ENCODE data around the gene TNK1.

Gene TNK1

GRCh38 chr17:7407082-7407481, 26.2 kb downstream of the TNK1 start:
- Histone ChIP-seq H3K27ac (no peak overlapping the region), H3K4me3 (no peak overlapping the region), H3K9me3 (no peaks in the 10 kb centered on the region), H3K36me3 (peaks cover 10 to 30% (median 12%) of the 10 kb centered on the region in 3 donors), H3K27me3 (no peaks in the 10 kb centered on the region), H3K4me1 (peaks cover 0 to 27% (median 22%) of the 10 kb centered on the region in 4 donors)
- intact Hi-C loops (cut with DNase I; ENCODE audit: low total_unique reads) = no loop called here
- DNase-seq = peak in 1 of 2 donors; percentile 61
- TF ChIP-seq, protein P1, sequence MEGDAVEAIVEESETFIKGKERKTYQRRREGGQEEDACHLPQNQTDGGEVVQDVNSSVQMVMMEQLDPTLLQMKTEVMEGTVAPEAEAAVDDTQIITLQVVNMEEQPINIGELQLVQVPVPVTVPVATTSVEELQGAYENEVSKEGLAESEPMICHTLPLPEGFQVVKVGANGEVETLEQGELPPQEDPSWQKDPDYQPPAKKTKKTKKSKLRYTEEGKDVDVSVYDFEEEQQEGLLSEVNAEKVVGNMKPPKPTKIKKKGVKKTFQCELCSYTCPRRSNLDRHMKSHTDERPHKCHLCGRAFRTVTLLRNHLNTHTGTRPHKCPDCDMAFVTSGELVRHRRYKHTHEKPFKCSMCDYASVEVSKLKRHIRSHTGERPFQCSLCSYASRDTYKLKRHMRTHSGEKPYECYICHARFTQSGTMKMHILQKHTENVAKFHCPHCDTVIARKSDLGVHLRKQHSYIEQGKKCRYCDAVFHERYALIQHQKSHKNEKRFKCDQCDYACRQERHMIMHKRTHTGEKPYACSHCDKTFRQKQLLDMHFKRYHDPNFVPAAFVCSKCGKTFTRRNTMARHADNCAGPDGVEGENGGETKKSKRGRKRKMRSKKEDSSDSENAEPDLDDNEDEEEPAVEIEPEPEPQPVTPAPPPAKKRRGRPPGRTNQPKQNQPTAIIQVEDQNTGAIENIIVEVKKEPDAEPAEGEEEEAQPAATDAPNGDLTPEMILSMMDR (IDR thresholded peaks at IDR 0.05) = no peak

GRCh38 chr17:7407485-7408251, 26.8 kb downstream of the TNK1 start, which contains the start of gene NLGN2:
Gene NLGN2 (plus strand): TSS chr17:7407845. CDS start chr17:7408256, 411 bp downstream.
- no peak within 1 kb of the TSS for H3K27ac ChIP-seq
- DNase-seq = peak in 1 of 2 donors; percentile 62
- H3K9me3 ChIP-seq = no peaks in the 10 kb centered on the region
- H3K4me1 ChIP-seq = peaks cover 0 to 23% (median 17%) of the 10 kb centered on the region in 4 donors
- TF ChIP-seq, protein P1 (IDR thresholded peaks at IDR 0.05) = no peak
- H3K36me3 ChIP-seq = peaks cover 10 to 30% (median 12%) of the 10 kb centered on the region in 3 donors
- H3K4me3 ChIP-seq = no peak within 1 kb of the TSS
- intact Hi-C loops (cut with DNase I; ENCODE audit: low total_unique reads) = no loop called here
- H3K27me3 ChIP-seq = no peaks in the 10 kb centered on the region

GRCh38 chr17:7408252-7408727, 27.4 kb downstream of the TNK1 start:
- Histone ChIP-seq H3K4me1 (peaks cover 0 to 17% (median 10%) of the 10 kb centered on the region in 4 donors), H3K36me3 (peaks cover 10 to 30% (median 12%) of the 10 kb centered on the region in 3 donors), H3K27me3 (no peaks in the 10 kb centered on the region), H3K9me3 (no peaks in the 10 kb centered on the region), H3K4me3 (no peak overlapping the region), H3K27ac (no peak overlapping the region)
- TF ChIP-seq, protein P1 (IDR thresholded peaks at IDR 0.05) = no peak
- intact Hi-C loops (cut with DNase I; ENCODE audit: low total_unique reads) = no loop called here
- peak in 1 of 2 donors; percentile 64 for DNase-seq

- DNase-seq = no peak
- Histone ChIP-seq H3K4me3 (no peak overlapping the region), H3K36me3 (peaks cover 10 to 30% (median 12%) of the 10 kb centered on the region in 3 donors), H3K27ac (no peak overlapping the region), H3K9me3 (no peaks in the 10 kb centered on the region), H3K27me3 (no peaks in the 10 kb centered on the region), H3K4me1 (peaks cover 0 to 16% (median 10%) of the 10 kb centered on the region in 4 donors)
- intact Hi-C loops (cut with DNase I; ENCODE audit: low total_unique reads) = no loop called here
- TF ChIP-seq, protein P1 (IDR thresholded peaks at IDR 0.05) = no peak
Measured at GRCh38 chr17:7408863-7409262, 28.0 kb downstream of the TNK1 start.

DNA sequence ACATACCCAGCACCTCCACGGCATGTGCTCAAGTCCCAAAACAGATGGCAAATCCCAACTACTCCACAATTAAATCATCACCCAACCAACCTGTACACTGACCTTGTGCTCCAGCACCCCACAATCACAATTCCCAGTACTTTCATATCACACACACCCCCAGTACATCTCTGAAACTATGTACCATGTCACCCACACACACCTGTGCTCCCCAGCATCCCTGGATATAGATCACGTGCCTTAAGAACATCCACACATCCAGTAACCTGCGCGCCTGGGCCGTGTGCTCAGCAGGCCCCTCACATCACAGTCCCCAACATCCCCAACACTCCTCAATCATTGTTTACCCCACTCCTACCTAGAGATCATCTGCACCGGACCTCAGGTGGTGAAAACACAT, 28.8 kb downstream of the TNK1 start:
- no peak overlapping the region for H3K27ac ChIP-seq
- no peaks in the 10 kb centered on the region for H3K9me3 ChIP-seq
- H3K4me3 ChIP-seq = no peak overlapping the region
- H3K4me1 ChIP-seq = peaks cover 0 to 16% (median 10%) of the 10 kb centered on the region in 4 donors
- TF ChIP-seq, protein P1 (IDR thresholded peaks at IDR 0.05) = no peak
- no peaks in the 10 kb centered on the region for H3K27me3 ChIP-seq
- intact Hi-C loops (cut with DNase I; ENCODE audit: low total_unique reads) = no loop called here
- H3K36me3 ChIP-seq = peaks cover 10 to 37% (median 13%) of the 10 kb centered on the region in 3 donors
- no peak for DNase-seq
